Stimulated activated CD4-positive, alpha-beta T cell treated with anti-CD3 and anti-CD28 coated beads, Interleukin-15, amount 100 ng/mL, for 48 hours (primary cell): Measurements from ENCODE around the gene PDCD6IP.
"Not testable (repeated sequence)": the region's sequence is repeated elsewhere in the genome, so short reads cannot be mapped to it uniquely, and the experiment has no call there.

Experiments
- DNase-seq, 2 donors: peaks; one replicate each; pipeline ENCODE4 v3.0.0-alpha.2; 2020; ENCODE audit warnings: low read depth in 2 of 2

Gene PDCD6IP

GRCh38 chr3:33792167-33792892, 6.1 kb upstream of the PDCD6IP start:
- DNase-seq = no peak

- DNase-seq = no peak
Observed at GRCh38 chr3:33795131-33795530, 3.3 kb upstream of the PDCD6IP start.

- no peak for DNase-seq
Observed at GRCh38 chr3:33795856-33796536, 2.4 kb upstream of the PDCD6IP start.

GRCh38 chr3:33798113-33798417, 365 bp upstream of the PDCD6IP start:
- no peak for DNase-seq

- DNase-seq = no peak
Observed at GRCh38 chr3:33799202-33799551, 747 bp downstream of the PDCD6IP start.

GRCh38 chr3:33803252-33803651, 4.8 kb downstream of the PDCD6IP start:
- no peak for DNase-seq

GRCh38 chr3:33803894-33804526, 5.6 kb downstream of the PDCD6IP start:
- DNase-seq = no peak

GRCh38 chr3:33807191-33807590, 8.8 kb downstream of the PDCD6IP start:
- DNase-seq = no peak

- no peak for DNase-seq
Observed at GRCh38 chr3:33808559-33808958, 10.1 kb downstream of the PDCD6IP start.

- no peak for DNase-seq
Observed at GRCh38 chr3:33810545-33810944, 12.1 kb downstream of the PDCD6IP start.

- DNase-seq = no peak
Observed at GRCh38 chr3:33821989-33822388, 23.6 kb downstream of the PDCD6IP start.

- DNase-seq = no peak
Observed at GRCh38 chr3:33823821-33824220, 25.4 kb downstream of the PDCD6IP start.

GRCh38 chr3:33825111-33825510, 26.7 kb downstream of the PDCD6IP start:
- DNase-seq = no peak

GRCh38 chr3:33826206-33826605, 27.8 kb downstream of the PDCD6IP start:
- no peak for DNase-seq

- no peak for DNase-seq
Observed at GRCh38 chr3:33826688-33827087, 28.3 kb downstream of the PDCD6IP start.

GRCh38 chr3:33829720-33830119, 31.3 kb downstream of the PDCD6IP start:
- DNase-seq = no peak

- DNase-seq = no peak
Observed at GRCh38 chr3:33831053-33831452, 32.6 kb downstream of the PDCD6IP start.

GRCh38 chr3:33833408-33834095, 35.1 kb downstream of the PDCD6IP start:
- no peak for DNase-seq

GRCh38 chr3:33834096-33834453, 35.6 kb downstream of the PDCD6IP start:
- no peak for DNase-seq

GRCh38 chr3:33837182-33837581, 38.8 kb downstream of the PDCD6IP start:
- not testable (repeated sequence) for DNase-seq

GRCh38 chr3:33839283-33839682, 40.9 kb downstream of the PDCD6IP start:
- DNase-seq = no peak

GRCh38 chr3:33840179-33840578, 41.7 kb downstream of the PDCD6IP start:
- DNase-seq = no peak
